HAP-1 (cell line): ENCODE results near the gene RBM26.
"Not testable (repeated sequence)": the region's sequence is repeated elsewhere in the genome, so short reads cannot be mapped to it uniquely, and the experiment has no call there.

ENCODE experiments used
- DNase-seq, 2 experiments: peaks; one replicate each; pipeline ENCODE4 v3.0.0-alpha.2; 2016 to 2020; ENCODE audit warnings: low spot score in 2 of 2
- H3K27me3 ChIP-seq: fragments of 250-450 bp; sonication (Bioruptor Pico); 2 replicates; pipeline ENCODE4 v1.5.1; 2020; ENCODE audit warnings: low read depth, mild to moderate bottlenecking, moderate library complexity
- H3K36me3 ChIP-seq: fragments of 250-450 bp; sonication (Bioruptor Pico); replicated peaks from 2 replicates; pipeline ENCODE4 v1.5.1; 2020; ENCODE audit warnings: mild to moderate bottlenecking
- H3K4me1 ChIP-seq: fragments of 250-450 bp; sonication (Bioruptor Pico); 2 replicates; pipeline ENCODE4 v1.5.1; 2020; ENCODE audit warnings: mild to moderate bottlenecking
- H3K4me3 ChIP-seq: fragments of 250-450 bp; sonication (Bioruptor Pico); 2 replicates; pipeline ENCODE4 v1.5.1; 2020; ENCODE audit warnings: mild to moderate bottlenecking, moderate library complexity
- H3K9me3 ChIP-seq: fragments of 250-450 bp; sonication (Bioruptor Pico); 2 replicates; pipeline ENCODE4 v1.5.1; 2020; ENCODE audit warnings: mild to moderate bottlenecking, moderate library complexity
- in situ Hi-C: fragments of 300-500 bp; cut with MboI; formaldehyde crosslinking; loops from 3 replicates; pipeline ENCODE4 v1.14.3; 2020; ENCODE audit warnings: low sequenced_read_pairs, inconsistent platforms, mixed read lengths

The RBM26 gene

DNA sequence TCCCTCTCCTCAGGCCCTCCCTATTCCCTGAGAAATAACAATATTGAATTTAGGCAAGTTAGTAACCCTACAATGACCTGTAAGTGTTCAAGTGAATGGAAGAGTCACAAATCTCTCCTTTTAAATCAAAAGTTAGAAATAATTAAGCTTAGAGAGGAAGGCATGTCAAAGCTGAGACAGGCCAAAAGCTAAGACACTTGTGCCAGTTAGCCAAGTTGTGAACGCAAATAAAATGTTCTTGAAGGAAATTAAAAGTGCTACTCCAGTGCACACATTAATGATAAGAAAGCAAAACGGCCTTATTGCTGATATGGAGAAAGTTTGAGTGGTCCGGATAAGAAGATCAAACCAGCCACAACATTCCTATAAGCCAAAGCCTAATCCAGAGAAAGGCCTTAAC lies 120.9 kb downstream of the RBM26 start:
- Histone ChIP-seq H3K36me3 (no peaks in the 10 kb centered on the region), H3K27me3 (no peaks in the 10 kb centered on the region), H3K4me1 (peaks cover 9% of the 10 kb centered on the region), H3K4me3 (no peak overlapping the region), H3K9me3 (no peaks in the 10 kb centered on the region)
- in situ Hi-C loops = no loop called here
- no peak for DNase-seq

DNA sequence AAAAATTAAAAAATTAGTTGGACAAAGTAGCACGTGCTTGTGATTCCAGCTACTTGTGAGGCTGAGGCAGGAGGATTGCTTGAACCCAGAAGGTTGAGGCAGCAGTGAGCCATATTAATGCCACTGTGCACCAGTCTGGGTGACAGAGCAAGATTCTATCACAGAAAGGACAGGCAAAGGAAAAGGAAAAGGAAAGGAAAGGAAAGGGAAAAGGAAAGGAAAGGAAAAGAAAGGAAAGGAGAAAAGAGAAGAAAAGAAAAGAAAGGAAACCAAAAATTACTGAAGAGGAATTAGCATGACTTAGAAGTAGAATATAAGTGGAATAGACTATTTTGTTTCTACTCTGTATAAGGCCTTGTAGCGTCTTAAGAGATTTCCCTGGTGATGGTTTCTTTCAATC lies 122.3 kb downstream of the RBM26 start:
- peaks cover 9% of the 10 kb centered on the region for H3K4me1 ChIP-seq
- no peaks in the 10 kb centered on the region for H3K36me3 ChIP-seq
- no peak for DNase-seq
- in situ Hi-C loops = no loop called here
- H3K9me3 ChIP-seq = no peaks in the 10 kb centered on the region
- H3K4me3 ChIP-seq = no peak overlapping the region
- no peaks in the 10 kb centered on the region for H3K27me3 ChIP-seq

DNA sequence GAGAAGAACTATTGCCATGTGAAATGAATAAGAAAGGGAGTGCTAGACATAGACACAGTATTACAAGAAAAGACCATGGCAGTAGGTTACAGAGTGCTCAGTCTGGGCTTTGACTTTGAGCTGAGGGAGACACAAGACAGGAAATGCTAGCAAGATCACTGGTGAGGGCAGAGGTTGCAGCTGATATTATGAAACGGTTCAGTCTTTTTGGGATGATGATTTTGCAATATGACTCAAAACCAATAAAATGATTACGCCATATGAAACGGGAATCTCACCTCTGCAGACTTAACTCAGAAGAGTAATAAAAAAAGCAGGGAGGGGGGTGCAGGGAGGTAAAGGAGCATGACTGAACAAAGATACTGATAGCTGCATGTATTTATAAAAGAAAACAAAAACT lies 123.1 kb downstream of the RBM26 start:
- H3K4me1 ChIP-seq = peaks cover 9% of the 10 kb centered on the region
- no peaks in the 10 kb centered on the region for H3K9me3 ChIP-seq
- H3K36me3 ChIP-seq = no peaks in the 10 kb centered on the region
- H3K4me3 ChIP-seq = no peak overlapping the region
- DNase-seq = no peak
- in situ Hi-C loops = no loop called here
- no peaks in the 10 kb centered on the region for H3K27me3 ChIP-seq

DNA sequence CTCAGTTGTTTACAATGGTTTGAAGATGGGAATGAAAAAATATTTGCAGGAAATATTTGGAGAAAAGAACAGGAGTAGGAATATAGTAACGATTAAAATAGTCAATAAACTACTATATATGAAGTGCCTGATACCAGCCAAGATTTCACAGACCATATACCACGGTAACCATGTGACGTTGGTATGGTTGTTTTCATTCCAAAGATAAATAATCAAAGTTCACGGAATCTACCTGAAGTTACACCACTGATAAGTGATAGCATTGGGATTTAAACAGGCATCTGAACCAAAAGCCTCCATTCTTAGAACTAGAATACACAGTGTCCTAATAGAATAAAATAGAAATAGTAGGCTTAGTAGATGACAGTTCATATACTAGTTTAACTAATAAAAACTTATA lies 123.5 kb downstream of the RBM26 start:
- DNase-seq = no peak
- H3K36me3 ChIP-seq = no peaks in the 10 kb centered on the region
- H3K4me1 ChIP-seq = peaks cover 9% of the 10 kb centered on the region
- no peak overlapping the region for H3K4me3 ChIP-seq
- no peaks in the 10 kb centered on the region for H3K9me3 ChIP-seq
- in situ Hi-C loops = no loop called here
- no peaks in the 10 kb centered on the region for H3K27me3 ChIP-seq

DNA sequence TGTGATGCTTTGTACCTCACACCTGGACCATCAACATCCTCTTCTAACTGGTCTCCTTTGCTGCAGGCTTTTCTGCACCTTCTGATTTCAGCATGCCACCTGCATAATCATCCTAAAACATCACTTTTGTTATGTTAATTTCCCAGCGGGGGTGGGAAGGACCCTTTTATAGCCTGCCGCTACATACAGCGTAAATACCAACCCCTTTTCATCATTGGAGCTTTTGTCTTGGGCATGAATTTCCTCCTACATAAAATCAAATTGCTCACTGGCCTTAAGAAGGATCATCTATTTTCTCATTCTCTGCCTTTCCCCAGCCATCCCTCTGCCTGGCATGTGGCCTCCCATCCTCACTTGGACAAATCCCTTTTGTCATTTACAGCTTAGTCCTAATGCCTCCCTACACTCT lies 124.7 kb downstream of the RBM26 start:
- Histone ChIP-seq H3K9me3 (no peaks in the 10 kb centered on the region), H3K36me3 (no peaks in the 10 kb centered on the region), H3K27me3 (no peaks in the 10 kb centered on the region), H3K4me1 (peaks cover 9% of the 10 kb centered on the region), H3K4me3 (no peak overlapping the region)
- in situ Hi-C loops = no loop called here
- DNase-seq = peak; percentile 32 to 69

DNA sequence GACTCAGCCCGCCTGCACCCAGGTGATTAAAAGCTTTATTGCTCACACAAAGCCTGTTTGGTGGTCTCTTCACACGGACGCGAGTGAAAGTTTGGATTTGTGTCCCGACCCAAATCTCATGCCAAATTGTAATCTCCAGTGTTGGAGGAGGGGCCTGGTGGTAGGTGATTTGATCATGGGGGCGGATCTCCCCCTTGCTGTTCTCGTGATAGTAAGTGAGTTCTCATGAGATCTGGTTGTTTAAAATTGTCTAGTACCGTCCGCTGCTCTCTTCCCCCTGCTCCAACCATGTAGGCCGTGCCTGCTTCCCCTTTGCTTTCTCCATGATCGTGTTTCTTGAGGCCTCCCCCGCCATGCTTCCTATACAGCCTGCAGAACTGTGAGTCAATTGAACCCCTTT lies 126.3 kb downstream of the RBM26 start:
- H3K9me3 ChIP-seq, H3K27me3 ChIP-seq, H3K36me3 ChIP-seq, H3K4me1 ChIP-seq, in situ Hi-C loops, DNase-seq, H3K4me3 ChIP-seq: not testable (repeated sequence)

DNA sequence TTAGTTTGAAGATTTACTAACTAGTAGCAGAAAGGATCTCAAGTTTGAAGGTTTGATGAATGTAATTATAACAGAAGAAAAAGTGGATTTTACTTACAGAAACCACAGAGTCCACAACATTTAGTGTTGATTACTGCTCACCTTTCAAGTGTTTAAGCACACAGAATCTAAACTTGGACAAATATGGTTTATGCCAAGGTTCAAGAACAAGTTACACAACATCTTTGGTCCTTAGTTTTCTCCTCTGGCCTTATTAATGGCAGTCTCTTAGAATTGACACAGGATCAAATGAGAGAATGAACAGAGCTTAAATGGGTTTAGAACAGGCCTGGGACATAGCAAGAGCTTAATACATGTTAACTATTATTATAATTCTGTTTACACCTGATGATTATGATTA lies 133.0 kb downstream of the RBM26 start:
- Histone ChIP-seq H3K27me3 (0 out of 2 replicates have a peak, but pooled peaks cover 2% of the 10 kb centered on the region), H3K4me3 (no peak overlapping the region), H3K36me3 (no peaks in the 10 kb centered on the region), H3K9me3 (no peaks in the 10 kb centered on the region), H3K4me1 (peaks cover 4% of the 10 kb centered on the region; the same call in 1 of the 2 replicates)
- in situ Hi-C loops = no loop called here
- DNase-seq = peak in 1 of 2 experiments; percentile 2

DNA sequence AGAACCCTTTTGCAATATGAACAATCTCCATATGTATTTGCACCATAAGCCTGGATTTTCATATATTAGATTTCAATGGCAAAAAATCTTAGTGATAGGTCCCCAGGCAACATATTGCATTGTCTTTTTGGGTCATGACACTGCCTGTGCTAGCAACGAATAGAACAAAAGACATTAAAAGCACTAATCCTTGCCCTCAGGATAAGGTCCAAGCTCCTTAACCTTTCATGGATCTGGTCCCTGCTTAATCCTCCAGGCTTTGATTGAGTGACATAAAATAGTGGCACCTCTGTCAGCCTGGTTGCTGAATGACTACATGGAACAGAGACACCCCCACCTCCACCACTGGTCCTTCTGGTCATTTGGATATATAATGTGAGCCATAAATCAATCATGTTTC lies 134.4 kb downstream of the RBM26 start:
- H3K4me3 ChIP-seq = no peak overlapping the region
- H3K36me3 ChIP-seq = no peaks in the 10 kb centered on the region
- in situ Hi-C loops = no loop called here
- no peaks in the 10 kb centered on the region for H3K9me3 ChIP-seq
- H3K27me3 ChIP-seq = 0 out of 2 replicates have a peak, but pooled peaks cover 2% of the 10 kb centered on the region
- DNase-seq = peak; percentile 45 to 77
- H3K4me1 ChIP-seq = peaks cover 4% of the 10 kb centered on the region; the same call in 1 of the 2 replicates

DNA sequence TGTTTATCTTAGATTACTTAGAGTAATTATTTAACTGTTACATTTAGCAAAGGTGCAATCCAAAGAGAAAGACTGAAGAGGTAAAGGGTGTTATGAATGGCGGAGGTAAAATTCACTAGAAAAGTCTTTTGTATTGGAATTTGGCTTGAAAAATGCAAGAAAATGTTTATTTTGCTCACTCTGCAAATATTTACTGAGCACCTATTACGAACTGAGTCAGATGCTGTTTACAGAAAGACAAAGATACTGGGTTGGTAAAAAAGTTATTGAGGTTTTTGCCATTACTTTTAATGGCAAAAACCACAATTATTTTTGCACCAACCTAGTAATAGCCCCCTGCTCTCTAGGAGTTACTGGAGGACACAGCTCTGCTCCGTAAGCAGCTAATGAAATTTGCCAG lies 135.2 kb downstream of the RBM26 start:
- in situ Hi-C loops = no loop called here
- H3K27me3 ChIP-seq = 0 out of 2 replicates have a peak, but pooled peaks cover 2% of the 10 kb centered on the region
- no peak for DNase-seq
- no peak overlapping the region for H3K4me3 ChIP-seq
- H3K4me1 ChIP-seq = peaks cover 4% of the 10 kb centered on the region; the same call in 1 of the 2 replicates
- H3K36me3 ChIP-seq = no peaks in the 10 kb centered on the region
- H3K9me3 ChIP-seq = no peaks in the 10 kb centered on the region
